GM21737 (cell line): ENCODE data around the gene PALLD.

Experiments used
- ATAC-seq: cut with Tn5 transposase; IDR thresholded peaks from one replicate; pipeline ENCODE4 v1.9.1; 2021; ENCODE audit warnings: mild to moderate bottlenecking, moderate library complexity; ENCODE audit not compliant: unreplicated experiment

Gene PALLD

DNA sequence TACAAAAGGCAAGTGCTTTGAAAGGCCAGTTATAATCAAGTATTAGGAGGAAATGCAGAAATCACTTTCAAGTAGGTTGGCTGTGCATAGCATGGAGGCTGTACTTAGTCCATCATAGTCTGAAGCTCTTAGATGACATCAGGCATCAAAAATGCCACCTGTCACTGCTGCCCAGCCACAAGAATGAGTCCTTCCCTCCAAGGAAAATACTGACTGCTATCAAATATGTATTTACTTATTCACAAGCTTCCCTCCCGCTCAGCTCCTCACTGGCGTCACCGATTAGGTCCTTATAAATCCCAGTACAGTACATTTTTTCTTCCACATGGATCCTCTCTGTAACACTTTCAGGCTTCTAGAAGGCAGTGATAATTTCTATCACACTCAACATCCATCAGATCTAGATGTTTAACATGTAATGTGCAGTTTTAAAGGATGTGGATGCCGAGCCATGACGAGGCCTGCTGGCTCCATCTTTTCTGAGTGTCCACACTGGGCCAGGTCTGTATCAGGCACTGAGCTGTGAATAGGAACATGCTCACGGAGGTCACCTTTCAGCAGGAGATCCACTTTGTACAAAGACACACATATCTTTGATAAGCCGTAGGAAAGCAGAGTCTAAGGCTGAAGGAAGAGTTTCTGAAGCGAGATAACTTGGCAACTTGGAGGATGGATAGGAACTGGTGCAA, 121.9 kb downstream of the PALLD start:
- no peak for ATAC-seq

- no peak for ATAC-seq
Measured at GRCh38 chr4:168619266-168619631, 122.4 kb downstream of the PALLD start.

DNA sequence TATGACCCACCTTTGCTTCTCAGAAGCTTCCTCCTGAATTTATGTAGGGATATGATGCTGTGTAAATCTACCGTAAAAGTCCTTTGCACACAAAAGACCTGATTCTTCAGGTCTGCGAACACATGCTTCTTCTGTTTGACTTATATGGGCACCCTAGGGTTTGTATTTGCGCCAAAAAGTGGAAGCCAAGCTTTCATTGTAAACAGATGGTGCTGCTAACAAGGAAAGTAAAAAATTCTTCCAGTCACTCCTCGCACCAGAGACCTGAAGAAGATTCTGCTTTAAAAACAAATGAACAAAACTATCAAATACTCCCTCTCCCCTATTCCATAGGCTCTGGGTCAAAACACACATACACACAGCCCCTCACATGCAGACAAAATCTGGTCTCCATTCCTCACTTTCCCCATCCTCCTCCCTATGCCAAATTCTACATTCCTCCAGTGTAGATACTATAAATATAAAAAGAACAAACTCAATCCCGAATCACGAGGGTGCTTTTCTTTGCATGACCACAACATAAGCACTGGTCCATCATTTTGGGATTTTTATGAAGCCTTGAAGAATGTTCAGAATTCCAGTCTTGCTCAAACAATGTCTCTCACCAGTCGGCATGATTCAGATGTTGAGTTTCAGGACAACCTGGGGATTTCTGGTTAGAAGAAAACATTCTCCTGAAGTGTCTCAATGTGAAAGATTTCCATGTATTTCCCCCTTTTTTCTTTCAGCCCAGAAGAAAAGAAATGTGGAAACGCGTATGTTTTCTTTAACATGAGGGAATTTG, 125.1 kb downstream of the PALLD start:
- ATAC-seq = no peak

DNA sequence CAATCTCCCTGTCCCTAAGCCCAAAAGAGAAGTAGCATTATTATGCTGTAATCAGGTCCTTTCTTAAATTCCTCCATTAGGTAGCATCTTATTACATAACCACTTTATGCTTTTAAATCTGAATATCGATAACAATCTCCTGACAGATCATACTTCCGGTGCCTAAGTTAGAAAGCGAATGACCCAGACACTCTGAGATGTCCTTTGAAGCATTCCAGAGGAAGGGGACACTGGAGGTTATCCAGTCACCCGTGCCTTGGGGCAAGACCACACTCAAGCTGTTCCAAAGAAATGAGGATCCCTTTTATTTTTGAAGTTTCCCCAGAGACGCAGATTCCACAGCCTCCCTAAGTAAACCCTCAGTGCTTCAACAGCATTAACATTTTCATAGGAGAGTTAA, 125.7 kb downstream of the PALLD start:
- no peak for ATAC-seq

- ATAC-seq = no peak
Measured at GRCh38 chr4:168623011-168623410, 126.2 kb downstream of the PALLD start.

- no peak for ATAC-seq
Measured at GRCh38 chr4:168623484-168623883, 126.6 kb downstream of the PALLD start.

- ATAC-seq = no peak
Measured at GRCh38 chr4:168628251-168628650, 131.4 kb downstream of the PALLD start.

DNA sequence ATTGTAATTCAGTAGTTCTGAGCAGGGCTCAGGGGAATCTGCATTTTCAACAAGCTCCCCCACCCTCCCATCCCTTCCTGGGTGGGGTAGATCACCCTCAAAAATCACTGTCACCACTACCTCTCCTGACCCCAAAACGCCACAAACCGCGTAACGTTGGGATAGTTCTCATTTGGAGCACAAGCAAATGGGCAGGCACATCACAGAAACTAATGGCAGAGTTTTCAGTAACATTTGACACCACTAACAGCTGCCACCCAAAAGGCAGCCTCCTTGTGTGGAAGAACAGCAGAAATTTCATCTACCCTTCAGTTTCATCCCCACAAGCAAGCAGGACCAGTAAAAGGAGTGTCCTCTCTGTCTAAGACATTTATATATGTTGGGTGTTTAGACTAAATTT, 132.7 kb downstream of the PALLD start:
- no peak for ATAC-seq

GRCh38 chr4:168630445-168631187, 133.8 kb downstream of the PALLD start:
- ATAC-seq = no peak

GRCh38 chr4:168631241-168632162, 134.7 kb downstream of the PALLD start:
- no peak for ATAC-seq

DNA sequence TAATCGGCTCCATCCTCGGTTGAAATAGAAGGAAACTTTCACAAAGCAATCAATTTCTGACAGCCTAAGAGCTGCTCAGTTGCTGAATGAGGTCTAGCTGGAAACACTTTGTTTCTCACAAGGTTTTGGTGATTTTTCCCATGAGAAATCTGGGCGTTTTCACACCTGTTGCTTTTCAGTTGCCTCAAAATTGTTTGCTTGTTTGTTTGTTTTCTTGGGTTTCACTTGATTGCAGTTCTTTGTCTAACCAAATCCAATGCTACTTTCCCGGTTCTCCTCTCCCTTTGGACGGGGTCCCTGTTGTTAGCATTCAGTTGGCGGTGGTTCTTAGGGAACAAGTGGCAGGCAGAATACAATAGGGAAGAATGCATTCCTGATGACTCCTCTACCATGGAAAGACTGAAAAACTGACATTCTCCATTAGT, 135.5 kb downstream of the PALLD start:
- ATAC-seq = no peak

- no peak for ATAC-seq
Measured at GRCh38 chr4:168633064-168633463, 136.2 kb downstream of the PALLD start.

DNA sequence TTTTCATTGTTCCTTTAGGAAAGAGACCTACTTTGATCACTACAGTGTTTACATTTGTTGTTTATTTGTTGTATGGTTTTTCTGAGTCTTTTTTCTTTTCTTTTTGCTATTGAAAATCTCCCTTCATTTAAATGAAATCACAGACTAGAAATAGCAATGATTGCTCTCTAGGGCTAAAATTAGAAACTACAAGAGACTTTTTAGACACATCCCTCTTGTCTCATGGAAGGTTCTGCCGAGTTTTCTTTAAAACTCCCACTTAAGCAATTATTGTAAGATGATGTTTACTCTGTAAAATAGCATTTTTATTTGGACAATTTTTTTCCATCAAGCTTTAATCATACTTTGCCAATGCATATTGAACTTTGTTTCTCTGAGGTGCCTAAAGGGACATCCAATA, 136.6 kb downstream of the PALLD start:
- no peak for ATAC-seq

DNA sequence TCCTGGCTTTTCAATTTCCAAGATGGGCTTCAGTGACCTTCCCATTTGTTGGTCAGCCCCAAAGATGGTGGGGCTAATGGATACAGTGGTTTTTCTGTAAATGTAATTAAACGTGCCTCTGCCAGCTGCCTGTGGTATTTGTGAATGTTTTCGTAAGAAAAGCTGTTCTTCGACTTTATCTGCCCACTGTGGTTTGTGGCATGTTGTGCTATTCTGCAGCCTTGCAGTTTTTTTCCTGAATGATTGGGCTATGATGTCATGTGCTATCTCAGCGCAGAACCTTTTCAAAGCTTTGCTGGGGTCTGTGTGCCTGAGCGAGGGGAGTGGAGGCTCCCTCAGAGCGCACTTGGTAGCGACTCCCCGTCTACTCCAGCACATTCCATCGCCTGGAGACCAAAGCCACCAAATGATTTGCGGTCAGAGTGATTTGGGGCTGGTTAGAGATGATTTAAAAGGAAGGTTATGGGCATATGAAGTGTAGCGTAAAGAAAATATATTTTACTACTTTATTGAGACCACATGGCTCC, 137.5 kb downstream of the PALLD start:
- ATAC-seq = no peak

DNA sequence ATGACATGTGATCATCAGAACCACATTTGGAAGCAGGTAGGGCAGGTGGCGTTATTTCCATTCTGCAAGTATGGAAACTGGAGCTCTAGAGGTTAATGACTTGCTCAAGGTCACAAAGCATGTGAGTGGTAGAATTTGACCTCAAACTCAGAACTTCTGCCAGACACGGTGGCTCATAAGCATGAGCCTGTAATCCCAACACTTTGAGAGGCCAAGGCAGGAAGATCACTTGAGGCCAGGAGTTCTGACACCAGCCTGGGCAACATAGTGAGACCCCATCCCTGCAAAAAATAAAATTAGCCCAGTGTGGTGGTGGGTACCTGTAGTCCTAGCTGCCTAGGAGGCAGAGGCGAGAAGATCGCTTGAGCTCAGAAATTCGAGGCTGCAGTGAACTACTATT, 139.2 kb downstream of the PALLD start:
- ATAC-seq = no peak

DNA sequence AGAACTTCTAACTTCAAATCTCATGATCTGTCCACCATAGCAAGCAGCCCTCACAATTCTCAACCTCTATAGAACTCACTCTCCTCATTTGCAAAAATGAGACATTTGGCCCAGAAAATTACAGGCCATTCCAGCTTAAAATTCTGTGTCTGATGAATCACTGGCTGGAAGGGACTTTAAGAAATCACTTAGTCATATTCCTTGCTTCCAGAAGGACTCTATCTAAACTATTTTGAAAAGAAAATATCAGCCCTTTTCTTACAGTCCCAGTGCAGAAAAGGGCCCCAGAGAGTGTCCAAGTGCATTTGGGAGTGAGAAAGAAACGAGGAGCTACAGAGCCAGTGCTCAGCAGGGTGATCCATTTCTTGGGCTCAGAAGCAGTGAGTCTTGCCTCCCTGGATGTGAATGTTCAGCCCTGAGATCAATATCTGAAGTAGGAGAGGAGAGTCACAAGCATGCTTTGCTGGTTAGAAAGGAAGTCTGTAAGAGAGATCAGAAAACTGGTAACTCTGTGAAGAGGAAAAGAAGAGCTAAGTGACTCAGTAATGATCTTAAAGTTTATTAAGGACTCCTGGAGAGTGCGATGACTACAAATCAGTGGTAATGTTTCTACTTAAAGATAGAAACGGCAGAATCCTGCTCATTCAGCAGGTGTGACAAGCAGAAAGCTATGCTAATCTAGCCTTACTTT, 139.8 kb downstream of the PALLD start:
- ATAC-seq = no peak

DNA sequence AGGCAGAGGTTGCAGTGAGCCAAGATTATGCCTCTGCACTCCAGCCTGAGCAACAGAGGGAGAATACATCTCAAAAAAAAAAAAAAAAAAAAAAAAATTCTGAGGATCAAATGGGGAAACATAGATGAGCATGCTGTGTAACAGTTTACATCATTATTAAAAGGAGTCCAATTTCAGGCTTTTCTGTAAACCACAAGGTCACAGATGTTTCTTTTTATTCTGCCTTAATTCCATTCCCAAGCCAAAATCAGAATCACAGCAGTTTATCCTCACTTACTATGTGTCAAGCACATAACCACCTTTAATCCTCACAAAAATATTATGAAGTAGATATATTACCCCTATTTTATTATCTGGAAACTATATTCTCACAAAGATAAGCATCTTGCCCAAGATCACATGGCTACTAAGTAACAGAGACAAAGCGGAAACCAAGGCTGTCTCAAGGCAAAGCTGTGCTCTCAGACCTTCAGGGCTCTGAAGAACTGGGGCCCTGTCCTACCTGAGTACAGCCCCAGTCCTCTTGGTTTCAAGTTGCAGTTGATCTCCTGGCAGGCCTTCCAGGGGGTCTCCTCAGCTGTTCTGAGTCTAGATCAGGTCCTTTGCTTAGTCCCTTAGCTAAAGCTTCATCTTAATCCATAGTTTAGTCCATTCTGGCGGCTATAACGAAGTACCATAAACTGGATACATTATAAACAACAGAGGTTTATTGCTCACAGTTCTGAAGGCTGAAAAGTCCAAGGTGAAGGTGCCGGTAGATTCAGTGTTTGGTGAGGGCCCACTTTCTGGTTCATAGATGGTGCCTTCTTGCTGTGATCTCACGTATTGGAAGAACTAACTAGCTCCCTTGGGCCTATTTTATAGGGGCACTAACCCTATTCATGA, 141.3 kb downstream of the PALLD start:
- ATAC-seq = no peak

GRCh38 chr4:168639914-168640313, 143.1 kb downstream of the PALLD start:
- no peak for ATAC-seq

- ATAC-seq = no peak
Measured at GRCh38 chr4:168641811-168642140, 144.9 kb downstream of the PALLD start.
